Keratinocyte (primary cell): ENCODE measurements around the gene DNMT3A.

Experiments used
- EZH2 ChIP-seq: IDR thresholded peaks from one replicate; pipeline ENCODE4 v1.6.1; 2012; ENCODE audit warnings: inconsistent platforms, mild to moderate bottlenecking, low read length, moderate library complexity
- TF ChIP-seq, protein P1 (sequence below), 3 experiments: IDR thresholded peaks in 1 of 3; conservative IDR thresholded peaks in 1 of 3; optimal IDR thresholded peaks in 1 of 3; 2 replicates in 2 of 3; 3 replicates in 1 of 3; pipeline versions ENCODE3 to v1.5.1; 2011; ENCODE audit warnings: low read length in 3 of 3, mild to moderate bottlenecking in 3 of 3, moderate library complexity in 2 of 3, control low read depth in 1 of 3, inconsistent platforms in 1 of 3; ENCODE audit not compliant: insufficient read depth in 2 of 3; ENCODE audit errors: extremely low read depth in 1 of 3

DNA sequence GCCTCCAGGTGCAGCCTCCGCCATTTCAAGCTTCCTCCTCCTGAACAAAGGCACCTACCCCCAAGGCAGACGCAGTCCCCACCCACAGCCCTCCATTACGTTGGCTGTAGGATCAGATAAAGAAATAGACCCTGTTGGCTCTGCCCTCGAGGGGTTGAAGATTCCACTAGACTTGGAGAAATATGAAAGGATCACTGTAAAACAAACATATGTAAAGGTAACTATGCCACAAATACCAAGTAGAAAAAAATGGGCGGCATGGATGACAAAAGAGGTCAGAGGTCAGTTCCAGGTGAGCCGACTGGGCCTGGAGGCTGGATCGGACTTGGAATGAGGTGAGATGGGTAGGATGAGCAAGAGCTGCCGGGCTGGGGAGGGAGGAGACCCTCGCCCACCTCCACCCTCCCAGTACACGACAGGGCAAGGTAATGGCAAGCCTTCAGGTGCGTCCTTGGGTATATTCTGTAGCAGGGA lies 88.5 kb downstream of the DNMT3A start:
- TF ChIP-seq, protein P1, sequence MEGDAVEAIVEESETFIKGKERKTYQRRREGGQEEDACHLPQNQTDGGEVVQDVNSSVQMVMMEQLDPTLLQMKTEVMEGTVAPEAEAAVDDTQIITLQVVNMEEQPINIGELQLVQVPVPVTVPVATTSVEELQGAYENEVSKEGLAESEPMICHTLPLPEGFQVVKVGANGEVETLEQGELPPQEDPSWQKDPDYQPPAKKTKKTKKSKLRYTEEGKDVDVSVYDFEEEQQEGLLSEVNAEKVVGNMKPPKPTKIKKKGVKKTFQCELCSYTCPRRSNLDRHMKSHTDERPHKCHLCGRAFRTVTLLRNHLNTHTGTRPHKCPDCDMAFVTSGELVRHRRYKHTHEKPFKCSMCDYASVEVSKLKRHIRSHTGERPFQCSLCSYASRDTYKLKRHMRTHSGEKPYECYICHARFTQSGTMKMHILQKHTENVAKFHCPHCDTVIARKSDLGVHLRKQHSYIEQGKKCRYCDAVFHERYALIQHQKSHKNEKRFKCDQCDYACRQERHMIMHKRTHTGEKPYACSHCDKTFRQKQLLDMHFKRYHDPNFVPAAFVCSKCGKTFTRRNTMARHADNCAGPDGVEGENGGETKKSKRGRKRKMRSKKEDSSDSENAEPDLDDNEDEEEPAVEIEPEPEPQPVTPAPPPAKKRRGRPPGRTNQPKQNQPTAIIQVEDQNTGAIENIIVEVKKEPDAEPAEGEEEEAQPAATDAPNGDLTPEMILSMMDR (optimal IDR thresholded peaks at IDR 0.05 in 1 of 3, IDR thresholded peaks at IDR 0.05 in 1 of 3, conservative IDR thresholded peaks at IDR 0.05 in 1 of 3; ENCODE audit: extremely low read depth in 1 of 3, insufficient read depth in 2 of 3, low read length in 3 of 3), result no peak
- no peak for TF ChIP-seq EZH2
